Measurements from ENCODE around the gene IKBKE. TPM values are rescaled to one million over a fixed set of nuclear protein-coding genes. Genes with fewer than 3 reads are reported as not detected.

Gene IKBKE
- polyA plus RNA-seq, 2 of the 4 experiments (the other 2 are of a cell fraction): 6.3 to 6.4 TPM

GRCh38 chr1:206438554-206438953, 31.7 kb upstream of the IKBKE start:
- Histone ChIP-seq H3K4me2 (no peak overlapping the region), H3K9me3 (no peaks in the 10 kb centered on the region), H3K27ac (no peak overlapping the region), H3K4me1 (no peaks in the 10 kb centered on the region), H3K4me3 (no peak overlapping the region)
- TF ChIP-seq GATA3 (IDR thresholded peaks at IDR 0.05; ENCODE audit: borderline replicate concordance) (no peak), KDM5A (IDR thresholded peaks at IDR 0.05) (no peak), EP300 (IDR thresholded peaks at IDR 0.05) (no peak), ZC3H11A (IDR thresholded peaks at IDR 0.05) (no peak), HOXA7 (CRISPR knock-in tag; IDR thresholded peaks at IDR 0.05) (no peak), FOSL2 (IDR thresholded peaks at IDR 0.05) (no peak), FOSL2 (CRISPR knock-in tag; IDR thresholded peaks at IDR 0.05) (no peak), ATOH8 (CRISPR knock-in tag; IDR thresholded peaks at IDR 0.05; ENCODE audit: low read depth) (no peak), BHLHE40 (IDR thresholded peaks at IDR 0.05; ENCODE audit: low read depth, low read length) (no peak), NFE2L2 (conservative IDR thresholded peaks at IDR 0.05; ENCODE audit: low read length) (no peak), MAZ (IDR thresholded peaks at IDR 0.05; ENCODE audit: borderline replicate concordance, low read depth, low read length) (no peak), FOXS1 (CRISPR knock-in tag; IDR thresholded peaks at IDR 0.05) (no peak), NR3C1 (IDR thresholded peaks at IDR 0.05) (no peak), HDAC2 (IDR thresholded peaks at IDR 0.05) (no peak)
- TF ChIP-seq, protein P1, sequence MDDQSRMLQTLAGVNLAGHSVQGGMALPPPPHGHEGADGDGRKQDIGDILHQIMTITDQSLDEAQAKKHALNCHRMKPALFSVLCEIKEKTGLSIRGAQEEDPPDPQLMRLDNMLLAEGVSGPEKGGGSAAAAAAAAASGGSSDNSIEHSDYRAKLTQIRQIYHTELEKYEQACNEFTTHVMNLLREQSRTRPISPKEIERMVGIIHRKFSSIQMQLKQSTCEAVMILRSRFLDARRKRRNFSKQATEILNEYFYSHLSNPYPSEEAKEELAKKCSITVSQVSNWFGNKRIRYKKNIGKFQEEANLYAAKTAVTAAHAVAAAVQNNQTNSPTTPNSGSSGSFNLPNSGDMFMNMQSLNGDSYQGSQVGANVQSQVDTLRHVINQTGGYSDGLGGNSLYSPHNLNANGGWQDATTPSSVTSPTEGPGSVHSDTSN (IDR thresholded peaks at IDR 0.05): no peak
- TF ChIP-seq, protein P2, sequence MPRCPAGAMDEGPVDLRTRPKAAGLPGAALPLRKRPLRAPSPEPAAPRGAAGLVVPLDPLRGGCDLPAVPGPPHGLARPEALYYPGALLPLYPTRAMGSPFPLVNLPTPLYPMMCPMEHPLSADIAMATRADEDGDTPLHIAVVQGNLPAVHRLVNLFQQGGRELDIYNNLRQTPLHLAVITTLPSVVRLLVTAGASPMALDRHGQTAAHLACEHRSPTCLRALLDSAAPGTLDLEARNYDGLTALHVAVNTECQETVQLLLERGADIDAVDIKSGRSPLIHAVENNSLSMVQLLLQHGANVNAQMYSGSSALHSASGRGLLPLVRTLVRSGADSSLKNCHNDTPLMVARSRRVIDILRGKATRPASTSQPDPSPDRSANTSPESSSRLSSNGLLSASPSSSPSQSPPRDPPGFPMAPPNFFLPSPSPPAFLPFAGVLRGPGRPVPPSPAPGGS (IDR thresholded peaks at IDR 0.05): no peak
- FAIRE-seq (no peak), ATAC-seq (no peak), DNase-seq (ENCODE audit: low read depth in 1 of 2, low spot score in 1 of 2) (no peak)
- POLR2A ChIA-PET: no interaction called here
- CTCF ChIA-PET: interaction anchor here (1.0 kb wide), 3 partner anchors 8 to 145 kb away, joined by 3 to 5 read pairs (median 3); no protein-coding TSS in a partner anchor

GRCh38 chr1:206439205-206439604, 31.1 kb upstream of the IKBKE start:
- ATAC-seq (no peak), DNase-seq (ENCODE audit: low read depth in 1 of 2, low spot score in 1 of 2) (no peak), FAIRE-seq (no peak)
- Histone ChIP-seq H3K27ac (no peak overlapping the region), H3K4me1 (no peaks in the 10 kb centered on the region), H3K9me3 (no peaks in the 10 kb centered on the region), H3K4me2 (no peak overlapping the region), H3K4me3 (no peak overlapping the region)
- TF ChIP-seq RFX5 (IDR thresholded peaks at IDR 0.05) (no peak), CEBPB (IDR thresholded peaks at IDR 0.05) (no peak), HDAC2 (IDR thresholded peaks at IDR 0.05) (no peak), MAFK (IDR thresholded peaks at IDR 0.05; ENCODE audit: partially characterized antibody) (no peak), NPAS2 (CRISPR knock-in tag; IDR thresholded peaks at IDR 0.05; ENCODE audit: borderline replicate concordance) (no peak), EHF (CRISPR knock-in tag; IDR thresholded peaks at IDR 0.05) (no peak), RCOR1 (IDR thresholded peaks at IDR 0.05; ENCODE audit: low read depth, low read length) (no peak), ZFP36 (IDR thresholded peaks at IDR 0.05; ENCODE audit: borderline replicate concordance, partially characterized antibody) (no peak), ESRRA (IDR thresholded peaks at IDR 0.05; ENCODE audit: borderline replicate concordance, low read length) (no peak), FOSL2 (IDR thresholded peaks at IDR 0.05) (no peak), FOSL2 (CRISPR knock-in tag; IDR thresholded peaks at IDR 0.05) (no peak), ELK1 (IDR thresholded peaks at IDR 0.05; ENCODE audit: low read depth, low read length) (no peak), POLR2A (IDR thresholded peaks at IDR 0.05; ENCODE audit: low read length) (no peak), TFCP2L1 (CRISPR knock-in tag; IDR thresholded peaks at IDR 0.05) (no peak), ATOH8 (CRISPR knock-in tag; IDR thresholded peaks at IDR 0.05; ENCODE audit: low read depth) (no peak)
- TF ChIP-seq, protein P1 (IDR thresholded peaks at IDR 0.05): no peak
- WGBS (ENCODE audit: missing lambda C conversion rate): 97% methylated on average over 2 of the region's 2 CpGs
- CTCF ChIA-PET: interaction anchor here (1.0 kb wide), 2 partner anchors 9 to 145 kb away, joined by 3 read pairs; no protein-coding TSS in a partner anchor
- POLR2A ChIA-PET: no interaction called here
